A549 (cell line): ENCODE results near the gene ARHGEF11.

ENCODE experiments used
- CEBPB ChIP-seq, 2 experiments: fragments of >200 bp in 1 of 2; sonication (Bioruptor Twin) in 1 of 2; formaldehyde crosslinking in 1 of 2; IDR thresholded peaks; 2 replicates each; pipeline ENCODE4 v1.6.1; 2012 to 2016
- CTCF ChIP-seq: fragments of >200 bp; sonication (Bioruptor Twin); formaldehyde crosslinking; IDR thresholded peaks from 3 replicates; pipeline ENCODE4 v1.5.1; 2016
- HMGXB4 ChIP-seq: fragments of 250-450 bp; sonication (Bioruptor Pico); IDR thresholded peaks from 2 replicates; pipeline ENCODE4 v1.5.0; 2021; ENCODE audit warnings: mild to moderate bottlenecking, moderate library complexity, borderline replicate concordance
- JUN ChIP-seq, 2 experiments: fragments of >200 bp; sonication (Bioruptor Twin); formaldehyde crosslinking; IDR thresholded peaks; 2 replicates in 1 of 2; 3 replicates in 1 of 2; pipeline ENCODE4 v1.6.1; 2016 to 2017
- POLR2A ChIP-seq: IDR thresholded peaks from 2 replicates; pipeline ENCODE4 v1.6.1; 2012; ENCODE audit warnings: mild to moderate bottlenecking, low read length
- POLR2AphosphoS2 ChIP-seq: conservative IDR thresholded peaks from 2 replicates; pipeline ENCODE4 v1.6.1; 2012; ENCODE audit warnings: low read length, improper control_type of control experiment, inconsistent platforms
- RFX5 ChIP-seq: fragments of 450-650 bp; IDR thresholded peaks from 2 replicates; pipeline ENCODE4 v1.7.1; 2014; ENCODE audit warnings: antibody characterized with exemption, mild to moderate bottlenecking, moderate library complexity
- SMC3 ChIP-seq: fragments of >200 bp; sonication (Bioruptor Twin); formaldehyde crosslinking; IDR thresholded peaks from 3 replicates; pipeline ENCODE4 v1.6.1; 2018; ENCODE audit warnings: inconsistent platforms

DNA sequence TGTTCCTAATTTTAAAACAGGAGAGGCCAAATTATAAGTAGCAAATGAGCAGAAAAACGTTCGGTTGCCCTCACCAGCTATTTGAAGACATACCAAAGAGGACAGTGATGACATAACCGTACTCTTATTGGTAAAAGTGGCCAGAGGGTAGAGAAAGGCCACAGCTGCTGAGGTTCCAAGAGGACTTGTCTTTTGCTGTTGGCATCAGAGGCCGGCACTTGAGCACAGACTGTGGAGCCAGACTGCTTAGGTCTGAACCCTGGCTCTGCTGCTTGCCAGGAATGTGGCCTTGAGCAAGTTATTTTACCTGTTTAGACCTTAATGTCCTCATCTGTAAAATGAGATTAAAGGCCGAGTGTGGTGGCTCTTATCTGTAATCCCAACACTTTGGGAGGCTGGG lies 39.2 kb upstream of the ARHGEF11 start:
- no peak for TF ChIP-seq HMGXB4 (CRISPR knock-in tag)
- no peak for TF ChIP-seq CTCF
- TF ChIP-seq POLR2A = no peak
- TF ChIP-seq RFX5 = no peak
- no peak for TF ChIP-seq CEBPB (IDR thresholded peaks at IDR 0.05)
- no peak for TF ChIP-seq SMC3
- no peak for TF ChIP-seq POLR2AphosphoS2
- no peak for TF ChIP-seq JUN (IDR thresholded peaks at IDR 0.05)
